CD4-positive, alpha-beta T cell treated with Interleukin-6 for 4 hours (primary cell): ENCODE results near the gene IFT43.

Source experiments
- DNase-seq: peaks from one replicate; pipeline ENCODE4 v3.0.0-alpha.2; 2020; ENCODE audit warnings: mixed read lengths

Gene IFT43

DNA sequence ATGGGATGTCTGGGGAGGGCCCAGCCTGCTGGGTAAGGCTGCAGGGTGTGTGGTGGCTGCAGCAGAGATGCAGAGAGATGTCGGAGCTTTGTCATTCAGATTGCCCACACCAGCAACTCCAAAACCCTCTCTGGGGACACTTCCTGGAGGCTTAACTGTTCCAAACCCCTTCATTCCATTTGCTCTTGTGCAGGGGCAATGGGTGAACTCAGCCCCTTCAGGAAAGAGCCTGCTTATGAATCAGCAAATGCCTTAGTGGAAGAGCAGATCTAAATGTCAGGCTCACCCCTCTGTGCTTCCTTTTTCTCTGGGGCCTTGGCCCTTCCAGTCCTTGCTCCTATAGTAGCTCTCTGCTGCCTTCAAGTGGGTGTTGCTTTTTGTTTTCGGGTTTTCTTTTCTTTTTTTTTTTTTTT is 129.5 kb downstream of the IFT43 start:
- DNase-seq: no peak

DNA sequence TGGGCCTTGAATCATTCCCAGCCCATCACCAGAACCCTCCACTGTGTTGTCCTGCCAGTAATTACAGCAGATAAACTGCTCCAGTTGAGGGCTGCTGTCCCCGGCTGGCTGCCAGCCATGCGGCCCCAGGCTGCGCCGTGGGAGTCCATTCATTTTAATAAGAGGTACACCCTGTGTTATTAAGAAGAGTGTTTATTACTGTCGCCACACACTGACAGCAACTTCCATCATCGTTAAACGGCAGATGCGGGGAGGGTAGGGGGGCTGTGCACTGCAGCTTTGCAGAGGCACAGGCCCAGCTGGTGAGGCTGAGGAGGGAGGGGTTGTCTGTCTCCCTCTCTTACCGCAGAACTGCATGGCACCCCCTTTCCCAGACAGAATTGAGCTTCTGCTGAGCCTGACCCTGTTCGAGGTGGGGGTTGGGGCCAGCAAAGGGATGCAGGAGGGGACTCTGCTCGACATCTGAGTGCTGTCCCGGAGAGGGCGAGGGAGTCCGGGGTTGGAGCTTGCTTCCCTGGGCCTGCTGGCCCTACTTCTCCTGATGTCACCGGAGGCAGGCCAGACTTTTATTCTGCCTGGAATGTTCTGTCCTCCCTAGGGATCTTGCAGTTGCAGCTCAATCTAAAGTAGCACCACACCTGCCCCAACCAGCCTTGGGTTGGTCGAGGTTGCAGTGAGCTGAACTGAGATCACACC is 132.4 kb downstream of the IFT43 start:
- no peak for DNase-seq

DNA sequence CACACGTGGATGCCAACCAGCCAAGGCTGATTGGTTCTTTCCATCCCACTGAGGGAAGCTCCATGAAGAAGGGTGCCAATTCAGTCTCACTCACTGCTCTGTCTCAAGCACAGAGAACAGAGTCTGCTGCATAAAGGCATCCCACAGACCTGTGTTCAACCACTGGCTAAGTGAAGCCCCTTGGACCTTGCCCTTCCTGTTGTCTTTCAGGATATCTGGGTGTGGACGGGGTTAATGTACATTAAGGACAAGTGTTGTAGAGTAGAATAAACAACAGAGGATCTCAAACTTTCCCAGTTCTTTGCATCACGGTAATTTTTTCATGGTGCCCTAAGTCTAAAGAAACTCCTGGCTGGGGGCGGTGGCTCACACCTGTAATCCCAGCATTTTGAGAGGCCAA is 133.0 kb downstream of the IFT43 start:
- DNase-seq: no peak

DNA sequence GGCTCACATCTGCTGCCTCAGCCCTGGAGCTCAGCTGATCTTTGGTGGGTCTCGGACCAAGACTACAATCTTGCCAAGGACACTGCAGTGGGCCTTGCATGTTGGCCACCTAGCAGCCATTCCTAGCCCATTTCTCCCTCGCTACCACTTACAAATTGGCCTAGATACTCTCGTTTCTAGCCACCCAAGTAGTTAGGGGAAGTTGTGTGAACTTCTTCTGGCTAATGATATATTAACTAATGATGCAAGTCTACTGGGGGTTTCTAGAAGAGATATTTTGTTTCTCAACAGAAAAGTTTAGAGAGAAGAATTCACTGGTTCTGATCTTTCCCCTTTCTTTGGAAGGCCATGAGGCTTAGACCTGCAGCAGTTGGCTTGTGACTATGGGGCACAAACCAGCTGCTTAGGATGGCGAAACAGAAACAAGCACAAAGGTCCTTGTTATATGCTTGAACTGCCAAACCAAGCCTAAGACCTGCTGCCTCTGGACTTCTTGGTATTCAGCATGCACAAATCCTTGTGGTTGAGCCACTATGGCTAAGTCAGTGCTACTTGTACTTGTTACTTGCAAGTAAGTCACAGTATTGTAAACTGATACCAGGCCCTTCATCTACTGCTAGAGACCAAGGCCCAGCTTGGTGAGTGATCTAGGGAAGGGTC is 135.7 kb downstream of the IFT43 start:
- DNase-seq: no peak

DNA sequence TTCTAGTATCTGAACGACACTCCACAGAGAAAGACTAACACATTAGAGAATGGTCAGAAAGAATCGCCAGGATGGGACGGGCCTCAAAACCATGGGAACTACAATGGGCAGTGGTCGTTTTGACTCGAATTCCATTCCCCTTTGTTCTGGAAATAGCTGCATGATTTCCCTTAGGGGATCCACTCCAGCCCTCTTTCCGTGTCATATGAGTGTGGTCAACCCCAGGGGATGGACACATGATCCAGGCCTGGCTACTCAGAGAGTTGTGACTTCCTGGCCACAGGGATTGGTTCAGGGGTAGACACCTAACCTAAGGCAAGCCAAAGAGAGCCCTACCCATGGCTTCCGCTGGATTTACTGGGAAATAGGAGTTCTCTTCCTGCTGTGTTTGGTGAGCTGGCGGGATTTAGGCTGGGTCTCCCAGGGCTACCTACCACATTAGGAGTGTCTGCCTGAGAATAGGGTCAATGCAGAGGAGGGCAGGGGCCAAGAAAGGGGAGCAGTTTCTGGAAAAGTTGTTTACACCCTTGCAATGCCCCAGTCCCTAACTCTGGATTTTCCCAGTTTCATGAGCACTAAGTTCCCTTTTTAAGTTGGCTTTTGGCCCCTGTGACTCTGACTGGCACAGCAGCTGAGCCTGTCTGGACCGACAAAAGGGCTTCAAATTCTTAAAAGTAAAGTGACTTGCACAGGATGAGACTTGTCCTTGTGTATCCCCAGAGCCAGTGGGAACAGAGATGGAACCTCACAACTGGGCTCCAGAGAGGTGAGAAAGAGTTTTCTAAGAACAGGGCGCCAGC is 138.1 kb downstream of the IFT43 start:
- no peak for DNase-seq

DNA sequence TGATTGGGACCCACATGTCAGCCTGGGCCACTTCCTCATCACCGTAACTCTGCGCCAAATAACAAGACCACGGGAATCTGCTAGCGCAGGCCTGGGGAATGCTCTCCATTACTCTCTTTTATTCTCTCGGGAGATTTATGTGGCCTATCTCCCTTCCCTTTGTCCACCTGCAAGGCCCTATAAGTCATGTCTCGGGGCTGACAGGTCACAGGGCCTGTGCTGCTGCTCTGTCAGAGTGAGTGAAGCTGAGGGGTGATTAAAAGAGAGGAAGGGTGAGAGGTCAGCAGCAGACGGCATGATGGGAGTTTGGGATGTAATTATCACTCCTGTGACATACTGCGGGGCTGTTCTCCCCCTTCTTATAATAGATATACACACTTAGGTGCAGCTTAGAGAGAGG is 139.9 kb downstream of the IFT43 start:
- no peak for DNase-seq

DNA sequence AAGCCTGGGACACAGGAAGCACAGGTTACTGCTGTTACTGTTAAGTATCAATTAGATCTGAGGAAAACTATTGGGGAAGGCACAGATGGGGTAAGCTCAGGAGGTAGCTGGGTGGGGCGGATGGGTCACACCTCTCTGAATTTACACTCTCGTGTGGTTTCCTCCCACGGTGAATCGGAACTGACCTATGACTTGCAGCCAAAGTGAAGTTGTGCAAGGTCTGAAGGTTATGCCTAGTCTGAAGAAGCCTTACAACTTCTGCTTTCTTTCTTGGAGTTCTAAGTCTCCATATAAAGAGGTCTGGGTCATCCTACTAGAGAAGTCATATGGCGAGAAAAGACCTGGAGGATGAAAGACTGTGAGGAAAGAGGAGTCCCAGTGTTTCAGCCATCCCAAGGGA is 140.5 kb downstream of the IFT43 start:
- DNase-seq: no peak

DNA sequence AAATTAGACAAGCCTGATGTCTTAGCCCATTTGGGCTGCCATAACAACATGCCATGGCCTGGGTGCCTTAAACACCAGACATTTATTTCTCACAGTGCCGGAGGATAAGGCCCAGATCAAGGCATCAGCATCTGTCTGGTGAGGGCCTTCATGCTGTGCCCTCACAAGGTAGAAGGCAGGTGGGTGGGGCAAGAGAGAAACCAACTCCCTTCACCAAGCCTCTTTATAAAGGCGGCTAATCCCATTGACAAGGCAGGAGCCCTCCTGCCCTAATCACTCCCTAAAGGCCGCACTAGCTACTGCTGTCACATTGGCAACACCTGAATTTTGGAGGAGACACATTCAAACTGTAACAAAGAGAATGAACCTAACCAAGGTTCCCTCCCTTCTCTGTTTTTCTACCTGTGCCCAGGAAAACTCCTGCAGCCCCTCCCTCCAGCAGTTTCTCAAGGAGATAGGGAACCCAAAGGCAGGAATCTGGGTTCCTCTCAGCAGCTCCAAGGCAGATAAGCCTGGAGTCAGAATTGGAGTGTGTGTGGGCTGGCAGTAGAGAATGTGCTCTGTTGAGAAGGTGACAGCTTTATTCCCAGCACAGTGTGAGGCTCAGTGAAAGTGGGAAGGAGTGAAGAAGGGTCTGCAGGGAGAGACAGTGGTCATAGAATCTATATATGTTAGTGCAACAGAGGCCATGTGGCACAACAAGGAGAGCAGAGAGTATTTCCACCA is 144.5 kb downstream of the IFT43 start:
- DNase-seq: no peak

DNA sequence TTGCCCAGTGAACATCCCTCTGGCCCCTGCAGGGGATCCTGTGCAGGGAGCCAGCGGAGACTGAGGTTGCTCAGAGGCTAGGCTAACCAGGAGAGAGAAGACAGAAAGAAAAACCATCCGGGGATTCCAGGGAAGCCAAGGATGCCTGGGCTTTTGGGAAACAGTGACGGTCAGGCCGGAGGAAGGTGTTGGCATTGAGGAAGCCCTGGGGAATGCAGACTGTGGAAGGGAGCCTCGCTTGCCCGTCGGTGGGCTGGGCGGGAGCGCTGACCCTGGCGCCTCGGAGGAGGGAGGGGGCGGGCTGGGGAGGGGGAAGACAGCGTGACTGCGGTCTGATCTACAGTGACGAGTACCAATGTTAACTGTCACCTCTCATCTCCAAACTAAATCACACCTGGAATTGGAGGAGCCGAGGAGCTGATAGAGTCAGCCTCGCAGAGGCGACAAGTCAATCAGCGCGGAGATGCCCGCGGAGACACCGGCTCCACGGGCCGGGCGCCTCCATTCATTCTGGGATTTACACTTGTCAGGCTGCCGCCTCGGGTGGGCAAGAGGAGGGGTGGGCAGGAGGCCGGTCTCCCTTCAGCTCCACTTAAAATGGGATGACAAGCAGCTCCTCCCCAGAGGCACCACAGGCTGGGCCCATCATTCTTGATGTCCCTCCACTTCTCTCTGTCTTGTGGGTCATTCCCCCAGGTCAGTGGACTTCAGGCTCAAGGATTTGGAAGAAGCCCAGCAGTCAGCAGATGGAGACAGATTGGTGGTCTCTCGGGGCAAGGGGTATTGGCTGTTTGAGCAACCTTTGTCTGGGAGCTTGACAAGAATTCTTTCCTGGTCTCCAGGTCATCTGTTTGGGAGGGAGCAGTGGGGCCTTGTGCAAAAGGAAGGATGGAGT is 145.8 kb downstream of the IFT43 start:
- no peak for DNase-seq

DNA sequence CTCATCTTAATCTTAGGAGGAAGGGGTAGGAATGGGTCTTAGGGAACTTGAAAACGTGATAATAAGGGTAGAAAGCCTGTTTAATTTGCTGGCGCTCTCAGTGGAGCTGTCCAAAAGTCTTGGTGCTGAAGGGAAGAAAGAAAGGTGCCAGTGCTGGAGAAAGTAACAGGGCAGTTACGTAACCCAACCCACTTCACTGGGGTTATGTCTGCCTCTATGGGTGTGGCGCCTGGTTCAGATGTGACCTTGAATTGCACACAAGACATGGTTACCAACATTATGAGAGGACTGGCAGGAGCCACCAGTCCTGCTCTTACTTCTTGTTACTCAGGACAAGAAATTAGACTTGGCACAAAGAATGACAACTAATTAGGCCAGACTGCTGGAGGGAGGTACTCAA is 147.5 kb downstream of the IFT43 start:
- DNase-seq: no peak
